Measurements from ENCODE around the gene GAB2.
A peak's percentile ranks its signal among the peaks of the same experiment; 100 is the strongest.
"Not testable (repeated sequence)": the region's sequence is repeated elsewhere in the genome, so short reads cannot be mapped to it uniquely, and the experiment has no call there.

Gene GAB2

GRCh38 chr11:78318321-78319114 lies 99.1 kb downstream of the GAB2 start:
- no peak for FAIRE-seq
- no peak for DNase-seq (ENCODE audit: insufficient read length, low spot score)

GRCh38 chr11:78315724-78316123 lies 101.9 kb downstream of the GAB2 start:
- DNase-seq (ENCODE audit: insufficient read length, low spot score) (no peak), FAIRE-seq (no peak)

- FAIRE-seq (no peak), DNase-seq (ENCODE audit: insufficient read length, low spot score) (no peak)
These were observed 102.9 kb downstream of the GAB2 start for GRCh38 chr11:78314762-78315161.

DNA sequence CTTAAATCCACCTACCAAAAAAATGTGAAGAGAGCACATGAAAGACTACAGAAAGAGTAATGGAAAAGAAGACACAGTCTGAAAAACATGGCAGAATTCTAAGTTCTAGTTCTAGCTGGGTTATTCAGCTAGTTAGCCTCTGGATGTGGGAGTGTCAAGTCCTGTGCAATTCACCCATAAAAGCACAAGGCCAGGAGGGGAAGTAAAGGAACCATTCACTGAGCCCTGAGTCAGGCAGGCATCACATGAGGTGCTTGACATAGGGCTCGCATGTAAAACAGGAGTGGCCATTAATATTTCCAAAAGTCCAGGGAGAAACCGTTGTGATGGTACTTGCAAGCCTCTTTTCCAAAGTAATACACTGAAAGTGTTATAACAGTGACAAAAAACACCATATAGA lies 103.7 kb downstream of the GAB2 start:
- no peak for FAIRE-seq
- DNase-seq (ENCODE audit: insufficient read length, low spot score): no peak

DNA sequence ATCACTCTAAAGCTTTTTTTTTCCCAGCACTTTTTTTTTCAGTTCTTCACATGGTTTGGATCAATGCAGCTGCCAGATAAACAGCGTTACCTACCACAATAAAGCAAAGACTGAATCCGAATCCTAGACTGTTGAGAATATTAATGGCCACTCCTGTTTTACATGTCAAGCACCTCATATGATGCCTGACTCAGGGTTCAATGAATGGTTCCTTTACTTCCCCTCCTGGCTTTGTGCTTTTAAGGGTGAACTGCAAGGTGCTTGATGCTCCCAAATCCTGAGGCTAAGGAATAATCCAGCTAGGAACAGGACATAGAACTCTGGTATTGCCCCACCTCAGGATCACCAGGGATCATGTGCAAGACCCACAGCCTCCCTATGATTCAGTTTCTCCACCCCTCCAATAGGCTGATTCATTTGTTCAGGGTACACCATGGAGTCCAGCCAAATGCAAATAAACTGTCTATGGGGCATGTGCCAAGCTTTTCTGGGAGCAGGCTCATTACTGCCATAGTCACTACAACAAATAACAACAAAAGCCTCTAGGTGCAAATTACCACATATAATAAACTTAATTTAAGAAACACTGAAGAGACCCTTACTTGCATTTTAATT lies 104.3 kb downstream of the GAB2 start:
- DNase-seq (ENCODE audit: insufficient read length, low spot score): peak; percentile 24
- no peak for FAIRE-seq

DNA sequence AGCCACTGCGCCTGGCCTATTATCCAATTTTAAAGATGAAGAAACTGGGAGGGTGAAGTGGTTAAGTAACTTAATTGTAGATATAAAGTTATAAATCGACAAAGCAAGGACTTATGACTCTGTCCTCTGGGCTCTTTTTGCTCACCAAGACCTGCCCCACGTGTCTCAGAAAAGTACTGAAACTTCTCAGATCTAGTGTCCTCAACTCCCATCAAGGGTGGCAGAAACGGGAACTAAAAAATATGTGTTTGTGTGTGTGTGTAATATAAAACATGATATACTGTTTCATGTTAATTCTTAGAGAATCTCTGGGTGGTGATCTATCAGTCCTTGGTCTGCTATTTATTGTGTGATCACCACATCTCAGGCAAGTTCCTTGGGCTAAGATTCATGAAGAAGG lies 104.9 kb downstream of the GAB2 start:
- DNase-seq (ENCODE audit: insufficient read length, low spot score): no peak
- no peak for FAIRE-seq

- no peak for FAIRE-seq
- no peak for DNase-seq (ENCODE audit: insufficient read length, low spot score)
These were observed 105.8 kb downstream of the GAB2 start for GRCh38 chr11:78311702-78312371.

- FAIRE-seq (no peak), DNase-seq (ENCODE audit: insufficient read length, low spot score) (no peak)
These were observed 107.1 kb downstream of the GAB2 start for GRCh38 chr11:78310500-78310909.

DNA sequence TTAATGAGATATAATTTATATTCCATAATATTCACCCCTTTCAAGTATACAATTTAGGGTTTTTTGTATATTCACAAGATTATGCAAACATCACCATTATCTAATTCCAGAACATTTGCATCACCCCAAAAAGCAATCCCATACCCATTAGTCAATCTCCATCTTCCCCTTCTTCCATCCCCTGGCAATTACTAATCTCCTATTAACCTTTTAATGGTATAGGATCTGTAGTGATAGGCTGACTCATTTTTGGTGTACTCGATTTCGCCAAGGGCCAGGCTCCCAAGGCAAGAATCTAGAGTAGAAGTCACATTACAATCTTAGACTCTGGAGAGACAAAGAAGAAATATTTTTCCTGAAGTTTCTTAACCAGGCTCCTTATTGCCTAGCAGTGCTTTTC lies 113.4 kb downstream of the GAB2 start:
- DNase-seq (ENCODE audit: insufficient read length, low spot score): no peak
- FAIRE-seq: no peak

DNA sequence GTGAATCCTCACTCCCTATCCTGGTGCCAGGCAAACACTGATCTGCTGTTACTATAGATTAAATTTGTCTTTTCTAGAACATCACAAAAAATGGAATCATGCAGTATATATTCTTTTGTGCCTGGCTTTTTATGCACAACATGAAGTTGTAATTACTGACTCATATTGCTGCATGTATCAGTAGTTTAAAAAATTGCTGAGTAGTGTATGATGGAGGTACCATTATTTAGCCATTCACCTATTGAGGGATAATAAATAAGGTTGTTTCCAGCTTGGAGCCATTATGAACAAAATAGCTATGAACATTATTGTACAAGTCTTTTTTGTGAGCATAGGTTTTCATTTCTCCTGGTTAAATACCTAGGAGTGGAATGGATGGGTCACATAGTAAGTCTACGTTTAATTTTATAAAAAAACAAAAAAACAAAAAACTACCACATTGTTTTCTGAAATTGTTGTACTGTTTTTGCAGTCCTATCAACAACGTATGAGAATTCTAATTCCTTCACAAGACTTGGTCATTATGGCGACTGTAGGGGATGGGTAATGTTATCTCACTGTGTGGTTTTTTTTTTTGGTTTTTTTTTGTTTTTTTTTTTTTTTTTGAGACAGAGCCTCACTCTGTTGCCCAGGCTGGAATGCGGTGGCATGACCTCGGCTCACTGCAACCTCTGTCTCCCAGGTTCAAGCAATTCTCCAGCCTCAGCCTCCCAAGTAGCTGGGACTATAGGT lies 117.3 kb downstream of the GAB2 start:
- no peak for FAIRE-seq
- no peak for DNase-seq (ENCODE audit: insufficient read length, low spot score)

GRCh38 chr11:78299000-78299710 lies 118.5 kb downstream of the GAB2 start:
- no peak for DNase-seq (ENCODE audit: insufficient read length, low spot score)
- FAIRE-seq: no peak

DNA sequence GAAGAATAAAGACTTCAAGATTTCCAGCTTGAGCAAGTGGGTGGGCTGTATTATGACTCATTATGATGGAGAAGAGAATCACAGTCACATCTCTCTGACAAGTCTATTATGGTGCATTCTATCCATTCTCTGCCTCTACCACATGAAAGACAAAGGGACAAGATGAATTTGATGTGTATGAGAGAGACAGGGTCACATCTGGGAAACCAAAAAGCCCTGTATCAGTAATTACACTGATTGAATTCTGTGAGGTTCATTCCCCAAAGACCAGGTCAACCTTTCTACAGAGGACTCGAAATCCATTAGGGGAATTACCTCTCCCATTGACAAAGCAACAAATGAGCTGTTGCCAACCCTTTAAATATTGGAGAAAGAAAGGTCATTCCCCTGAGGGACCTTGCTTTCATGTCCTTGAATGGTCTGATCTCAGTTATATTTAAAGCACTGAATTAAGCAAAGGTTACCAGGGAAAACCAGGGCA lies 119.3 kb downstream of the GAB2 start:
- no peak for FAIRE-seq
- no peak for DNase-seq (ENCODE audit: insufficient read length, low spot score)

- FAIRE-seq: no peak
These were observed 121.4 kb downstream of the GAB2 start for GRCh38 chr11:78295991-78296930.

DNA sequence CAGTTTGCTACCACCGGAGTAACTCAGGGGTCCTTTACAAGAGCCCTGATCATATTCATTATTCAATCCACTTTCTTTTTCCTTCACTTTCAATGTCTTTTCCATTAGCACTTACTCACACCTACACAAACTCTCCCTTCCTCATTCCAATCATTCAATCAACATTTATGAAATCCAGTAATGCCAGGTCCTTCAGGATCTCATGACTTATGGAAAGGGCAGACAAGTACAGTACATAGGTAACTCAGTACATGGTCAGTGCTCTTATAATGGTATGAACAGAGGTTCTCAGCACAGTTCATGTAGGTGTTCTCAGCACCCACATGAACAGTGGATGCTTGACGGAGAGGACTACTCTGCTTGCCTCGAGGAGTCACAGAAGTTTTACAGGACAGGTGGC lies 122.3 kb downstream of the GAB2 start:
- no peak for FAIRE-seq
- DNase-seq (ENCODE audit: insufficient read length, low spot score): no peak

More at GRCh38 chr11:78295991-78296930, 121.4 kb downstream of the GAB2 start:
- DNase-seq (ENCODE audit: insufficient read length, low spot score): no peak

DNA sequence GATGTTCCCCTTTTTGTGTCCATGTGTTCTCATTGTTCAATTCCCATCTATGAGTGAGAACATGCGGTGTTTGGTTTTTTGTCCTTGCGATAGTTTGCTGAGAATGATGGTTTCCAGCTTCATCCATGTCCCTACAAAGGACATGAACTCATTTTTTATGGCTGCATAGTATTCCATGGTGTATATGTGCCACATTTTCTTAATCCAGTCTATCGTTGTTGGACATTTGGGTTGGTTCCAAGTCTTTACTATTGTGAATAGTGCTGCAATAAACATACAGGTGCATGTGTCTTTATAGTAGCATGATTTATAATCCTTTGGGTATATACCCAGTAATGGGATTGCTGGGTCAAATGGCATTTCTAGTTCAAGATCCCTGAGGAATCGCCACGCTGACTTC lies 123.5 kb downstream of the GAB2 start:
- not testable (repeated sequence) for DNase-seq (ENCODE audit: insufficient read length, low spot score); FAIRE-seq

DNA sequence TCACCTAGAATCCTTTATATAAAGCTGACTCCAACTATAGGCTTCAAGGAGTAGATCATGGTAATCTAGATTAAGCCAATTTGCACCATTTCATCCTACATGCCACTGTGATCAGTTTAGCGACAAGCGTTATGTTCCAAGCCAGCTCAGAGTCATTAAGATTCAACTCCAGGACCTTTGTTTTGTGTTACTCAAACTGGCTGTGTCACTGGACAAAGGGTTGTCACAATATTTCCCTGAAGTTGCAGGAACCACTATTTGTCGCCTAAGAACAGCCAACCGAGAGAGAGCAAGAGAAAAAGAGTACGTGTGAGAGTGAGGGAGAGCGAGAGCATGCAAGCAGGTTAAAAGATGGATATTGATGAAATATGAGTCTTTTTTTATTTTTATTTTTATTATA lies 124.1 kb downstream of the GAB2 start:
- DNase-seq (ENCODE audit: insufficient read length, low spot score) (no peak), FAIRE-seq (no peak)

GRCh38 chr11:78292109-78292803 lies 125.4 kb downstream of the GAB2 start:
- FAIRE-seq (no peak), DNase-seq (ENCODE audit: insufficient read length, low spot score) (no peak)

- no peak for FAIRE-seq
- DNase-seq (ENCODE audit: insufficient read length, low spot score): no peak
These were observed 126.0 kb downstream of the GAB2 start for GRCh38 chr11:78291503-78292108.

Measured in HTR-8/SVneo (cell line).